ENCODE measurements around the gene CASZ1. TPM values are rescaled to one million over a fixed set of nuclear protein-coding genes. Genes with fewer than 3 reads are reported as not detected.

CASZ1 gene
- total RNA-seq, 4 donors from 2014 or later: 13.1 to 33.7 (median 20.9) TPM

DNA sequence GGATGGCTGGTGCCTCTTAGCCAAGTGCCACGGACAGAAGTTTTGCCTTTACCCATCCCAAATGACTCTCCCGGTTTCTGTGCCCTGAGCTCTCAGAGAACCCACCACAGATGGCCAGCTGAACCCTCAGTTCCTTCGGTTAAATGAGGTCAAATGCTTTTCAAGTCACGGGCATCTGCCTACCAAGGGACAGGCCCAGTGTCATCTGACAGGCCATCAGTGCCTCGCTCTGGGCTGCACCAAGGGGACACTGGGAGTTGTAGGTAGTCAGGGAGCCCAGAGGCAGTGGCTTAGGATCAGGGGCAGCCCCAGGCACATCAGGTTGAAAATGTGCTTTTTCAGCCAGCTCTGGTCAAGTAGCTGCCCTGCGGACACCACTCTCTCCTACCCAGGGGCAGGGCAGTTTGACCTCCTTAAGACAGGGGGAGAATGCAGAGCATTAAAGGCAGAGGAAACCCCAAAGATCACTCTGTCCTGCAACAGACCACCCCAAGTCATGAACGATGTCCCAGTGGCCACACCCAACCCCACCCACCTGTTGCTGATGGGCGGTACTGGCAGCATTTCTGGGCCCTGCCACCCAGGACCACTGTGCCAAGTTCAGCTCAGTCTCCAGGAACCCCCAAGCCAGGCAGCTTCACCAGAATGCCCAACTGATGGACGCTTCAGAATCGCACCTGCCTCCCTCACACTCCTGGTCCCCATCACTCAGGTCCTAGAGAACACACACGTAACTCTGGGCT lies 60.7 kb downstream of the CASZ1 start:
- Histone ChIP-seq H3K9me3 (no peaks in the 10 kb centered on the region), H3K27me3 (no peaks in the 10 kb centered on the region), H3K27ac (no peak overlapping the region), H3K36me3 (peaks cover 0 to 7% (median 0%) of the 10 kb centered on the region in 3 donors), H3K4me1 (peaks cover 17 to 51% (median 25%) of the 10 kb centered on the region in 3 donors), H3K4me3 (no peak overlapping the region)
- no peak for TF ChIP-seq POLR2A (IDR thresholded peaks at IDR 0.05)
- TF ChIP-seq, protein P1, sequence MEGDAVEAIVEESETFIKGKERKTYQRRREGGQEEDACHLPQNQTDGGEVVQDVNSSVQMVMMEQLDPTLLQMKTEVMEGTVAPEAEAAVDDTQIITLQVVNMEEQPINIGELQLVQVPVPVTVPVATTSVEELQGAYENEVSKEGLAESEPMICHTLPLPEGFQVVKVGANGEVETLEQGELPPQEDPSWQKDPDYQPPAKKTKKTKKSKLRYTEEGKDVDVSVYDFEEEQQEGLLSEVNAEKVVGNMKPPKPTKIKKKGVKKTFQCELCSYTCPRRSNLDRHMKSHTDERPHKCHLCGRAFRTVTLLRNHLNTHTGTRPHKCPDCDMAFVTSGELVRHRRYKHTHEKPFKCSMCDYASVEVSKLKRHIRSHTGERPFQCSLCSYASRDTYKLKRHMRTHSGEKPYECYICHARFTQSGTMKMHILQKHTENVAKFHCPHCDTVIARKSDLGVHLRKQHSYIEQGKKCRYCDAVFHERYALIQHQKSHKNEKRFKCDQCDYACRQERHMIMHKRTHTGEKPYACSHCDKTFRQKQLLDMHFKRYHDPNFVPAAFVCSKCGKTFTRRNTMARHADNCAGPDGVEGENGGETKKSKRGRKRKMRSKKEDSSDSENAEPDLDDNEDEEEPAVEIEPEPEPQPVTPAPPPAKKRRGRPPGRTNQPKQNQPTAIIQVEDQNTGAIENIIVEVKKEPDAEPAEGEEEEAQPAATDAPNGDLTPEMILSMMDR (IDR thresholded peaks at IDR 0.05): no peak
- DNase-seq: no peak
- 88 to 100% methylated on average over 1 to 4 of the region's 11 CpGs for WGBS, 2 donors
- intact Hi-C loops (cut with DNase I): no loop called here

DNA sequence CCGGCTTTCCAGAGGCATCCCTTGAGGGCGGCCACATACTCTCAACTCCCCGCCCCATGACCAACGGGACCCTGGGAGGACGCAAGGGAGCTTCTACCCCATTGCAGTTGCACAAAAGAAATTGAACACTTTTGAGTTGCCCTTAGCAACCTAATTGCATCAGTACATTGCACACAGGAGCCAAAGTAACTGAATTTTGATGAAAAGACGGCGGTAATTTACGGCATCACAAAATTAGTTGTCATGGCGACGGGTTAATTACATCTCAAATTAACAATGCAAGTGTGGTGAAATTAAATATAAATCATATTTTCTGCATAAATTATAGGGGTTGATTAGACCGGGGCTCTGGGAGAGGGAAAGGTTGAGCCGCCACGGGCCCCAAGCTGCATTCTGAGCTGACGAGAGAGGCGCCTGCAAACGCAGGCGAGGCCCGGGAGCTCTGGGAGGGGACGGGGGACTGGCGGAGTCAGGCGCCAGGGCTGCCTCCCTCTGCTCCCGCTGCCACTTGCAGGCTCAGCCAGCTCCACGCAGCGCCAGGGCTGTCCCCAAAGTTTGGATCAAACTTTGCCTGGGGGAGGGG lies 61.4 kb downstream of the CASZ1 start:
- DNase-seq: no peak

DNA sequence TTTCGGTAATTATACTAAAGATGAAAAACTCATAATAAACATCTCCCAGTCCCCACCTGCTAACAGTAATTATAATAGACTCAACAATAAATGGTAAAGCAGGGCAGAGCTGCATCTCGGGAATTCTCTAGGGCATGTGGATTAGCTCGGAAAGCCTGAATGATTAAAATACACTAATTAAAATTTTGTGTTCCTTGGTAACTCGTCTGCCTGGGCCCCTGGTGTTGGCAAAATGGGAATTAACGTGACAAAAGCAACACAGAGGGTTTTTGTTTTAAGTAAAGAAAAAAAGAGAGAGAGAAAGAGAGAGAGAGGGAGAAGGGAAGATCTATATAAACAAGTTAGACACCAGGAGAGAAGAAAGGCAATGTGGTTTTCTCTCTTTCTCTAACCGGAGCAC lies 62.1 kb downstream of the CASZ1 start:
- WGBS, 2 donors: 56 to 66% methylated on average over 6 of the region's 6 CpGs
- H3K27ac ChIP-seq: no peak overlapping the region
- peaks cover 17 to 51% (median 25%) of the 10 kb centered on the region in 3 donors for H3K4me1 ChIP-seq
- intact Hi-C loops (cut with DNase I): no loop called here
- no peak for DNase-seq
- H3K4me3 ChIP-seq: no peak overlapping the region
- no peaks in the 10 kb centered on the region for H3K9me3 ChIP-seq
- H3K36me3 ChIP-seq: no peaks in the 10 kb centered on the region
- TF ChIP-seq, protein P1 (IDR thresholded peaks at IDR 0.05): no peak
- no peak for TF ChIP-seq POLR2A (IDR thresholded peaks at IDR 0.05)
- no peaks in the 10 kb centered on the region for H3K27me3 ChIP-seq

More for the DNA sequence above, 61.4 kb downstream of the CASZ1 start:
- H3K4me1 ChIP-seq: peaks cover 17 to 51% (median 25%) of the 10 kb centered on the region in 3 donors
- no peaks in the 10 kb centered on the region for H3K9me3 ChIP-seq
- TF ChIP-seq POLR2A (IDR thresholded peaks at IDR 0.05): no peak
- TF ChIP-seq, protein P1 (IDR thresholded peaks at IDR 0.05): no peak
- intact Hi-C loops (cut with DNase I): no loop called here
- H3K4me3 ChIP-seq: no peak overlapping the region
- 57 to 66% methylated on average over 22 to 24 of the region's 24 CpGs for WGBS, 2 donors
- no peak overlapping the region for H3K27ac ChIP-seq
- peaks cover 0 to 4% (median 0%) of the 10 kb centered on the region in 3 donors for H3K36me3 ChIP-seq
- H3K27me3 ChIP-seq: no peaks in the 10 kb centered on the region

DNA sequence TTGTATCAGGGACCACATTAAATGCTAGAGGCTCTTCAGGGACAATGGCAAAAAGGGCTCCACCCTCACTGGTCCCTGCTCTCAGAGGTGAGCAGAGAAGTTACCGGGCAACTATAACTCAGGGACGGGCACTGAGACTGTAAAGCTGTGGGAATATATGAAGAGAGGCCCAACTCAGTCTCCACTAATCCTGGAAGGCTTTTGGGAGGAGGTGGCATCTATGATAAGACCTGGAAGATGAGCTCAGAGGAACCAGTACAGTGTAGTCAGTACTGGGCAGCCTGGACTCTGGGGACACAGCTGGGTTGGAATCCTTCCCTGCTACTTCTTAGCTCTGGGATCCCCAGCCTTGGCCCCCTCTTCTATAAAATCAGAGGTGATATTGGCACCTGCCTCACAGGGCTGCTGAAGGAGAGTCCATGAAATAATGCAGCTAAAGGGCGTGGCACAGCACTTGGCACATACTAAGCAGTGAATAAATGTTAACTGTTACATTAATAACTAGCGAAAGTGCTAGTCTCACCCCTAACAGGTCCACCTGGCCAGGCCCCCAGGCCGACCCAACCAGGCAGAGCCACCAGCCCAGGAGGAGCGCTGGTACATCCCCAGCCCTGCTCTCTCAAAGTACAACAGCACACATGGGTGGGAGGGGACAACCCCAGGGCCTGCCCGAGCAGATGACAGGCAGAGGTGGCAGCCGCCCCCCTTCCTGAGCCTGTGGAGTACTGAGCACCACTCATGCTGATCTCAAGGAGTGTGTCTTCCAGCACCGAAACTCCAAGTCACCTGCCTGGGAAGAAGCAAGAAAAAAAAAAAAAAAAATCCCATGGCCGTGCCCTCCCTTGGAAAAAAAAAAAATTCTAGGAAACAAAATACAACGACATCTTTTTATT lies 62.7 kb downstream of the CASZ1 start:
- H3K27ac ChIP-seq: no peak overlapping the region
- H3K4me1 ChIP-seq: peaks cover 17 to 51% (median 25%) of the 10 kb centered on the region in 3 donors
- no peaks in the 10 kb centered on the region for H3K27me3 ChIP-seq
- DNase-seq: no peak
- H3K4me3 ChIP-seq: no peak overlapping the region
- TF ChIP-seq, protein P1 (IDR thresholded peaks at IDR 0.05): no peak
- intact Hi-C loops (cut with DNase I): no loop called here
- 55 to 57% methylated on average over 6 to 7 of the region's 11 CpGs for WGBS, 2 donors
- no peaks in the 10 kb centered on the region for H3K36me3 ChIP-seq
- H3K9me3 ChIP-seq: no peaks in the 10 kb centered on the region

Measured in esophagus squamous epithelium (tissue), 5 donors.